GM18502 (cell line): Measurements from ENCODE around the gene SGCA.

Experiments used
- ATAC-seq: cut with Tn5 transposase; IDR thresholded peaks from one replicate; pipeline ENCODE4 v1.9.1; 2021; ENCODE audit warnings: mild to moderate bottlenecking; ENCODE audit not compliant: unreplicated experiment, poor library complexity

Gene SGCA

GRCh38 chr17:50219342-50219741, 53.5 kb downstream of the SGCA start:
- ATAC-seq: no peak

- no peak for ATAC-seq
Observed at GRCh38 chr17:50219939-50220465, 54.2 kb downstream of the SGCA start.

- ATAC-seq: no peak
Observed at GRCh38 chr17:50220811-50221210, 55.0 kb downstream of the SGCA start.

GRCh38 chr17:50221266-50221863, 55.6 kb downstream of the SGCA start:
- ATAC-seq: no peak

GRCh38 chr17:50221864-50222545, 56.2 kb downstream of the SGCA start:
- no peak for ATAC-seq

GRCh38 chr17:50222922-50223321, 57.1 kb downstream of the SGCA start:
- ATAC-seq: no peak
